OCI-LY3 (cell line): Measurements from ENCODE around the gene CLPSL2.
"Not testable (repeated sequence)": the region's sequence is repeated elsewhere in the genome, so short reads cannot be mapped to it uniquely, and the experiment has no call there.

ENCODE experiments used
- H2AFZ ChIP-seq: fragments of 200-600, 300-600 bp; shearing (Covaris generic); 2 replicates; pipeline ENCODE4 v1.6.0; 2014; ENCODE audit warnings: antibody characterized with exemption, low read depth, low read length
- H3K27ac ChIP-seq: fragments of 200-600, 300-600 bp; sonication (generic); 2 replicates; pipeline ENCODE4 v1.5.1; 2014; ENCODE audit warnings: mild to moderate bottlenecking, low read length, moderate library complexity, mixed read lengths
- H3K27me3 ChIP-seq: fragments of 200-600, 300-600 bp; sonication (generic); 2 replicates; pipeline ENCODE4 v1.6.1; 2014; ENCODE audit warnings: low read depth, low read length, mixed read lengths
- H3K36me3 ChIP-seq: fragments of 200-600, 300-600 bp; sonication (generic); replicated peaks from 2 replicates; pipeline ENCODE3; 2014; ENCODE audit warnings: low read depth, low read length, mixed read lengths
- H3K4me1 ChIP-seq: fragments of 300-600, 200-600 bp; sonication (generic); 2 replicates; pipeline ENCODE4 v1.6.1; 2014; ENCODE audit warnings: low read length, mixed read lengths
- H3K4me2 ChIP-seq: fragments of 200-600, 300-600 bp; sonication (generic); 2 replicates; pipeline ENCODE4 v1.6.1; 2014; ENCODE audit warnings: low read length, mixed read lengths
- H3K4me3 ChIP-seq: fragments of 300-600, 200-600 bp; sonication (generic); 2 replicates; pipeline ENCODE4 v1.5.1; 2014; ENCODE audit warnings: antibody characterized with exemption, mild to moderate bottlenecking, low read length, moderate library complexity
- H3K79me2 ChIP-seq: fragments of 300-600, 200-600 bp; shearing (Covaris generic); 2 replicates; pipeline ENCODE4 v1.6.1; 2014; ENCODE audit warnings: mild to moderate bottlenecking, low read length, mixed read lengths
- H3K9ac ChIP-seq: fragments of 300-600, 200-600 bp; shearing (Covaris generic); 2 replicates; pipeline ENCODE4 v1.6.0; 2014; ENCODE audit warnings: mild to moderate bottlenecking, low read length, moderate library complexity
- H3K9me3 ChIP-seq: fragments of 200-600, 300-600 bp; shearing (Covaris generic); 2 replicates; pipeline ENCODE4 v1.6.1; 2014; ENCODE audit warnings: low read length, mixed read lengths; ENCODE audit not compliant: insufficient read depth
- H4K20me1 ChIP-seq: fragments of 200-600, 300-600 bp; sonication (generic); 2 replicates; pipeline ENCODE4 v1.6.1; 2016; ENCODE audit warnings: low read length, mixed read lengths; ENCODE audit not compliant: insufficient read depth
- CTCF ChIP-seq: fragments of 200-600, 300-600 bp; sonication (generic); IDR thresholded peaks from 2 replicates; pipeline ENCODE4 v1.5.1; 2014; ENCODE audit warnings: antibody characterized with exemption, low read length, low read depth
- EZH2phosphoT487 ChIP-seq: fragments of 200-600 bp; shearing (Covaris generic); IDR thresholded peaks from 2 replicates; pipeline ENCODE4 v1.6.1; 2018; ENCODE audit warnings: antibody characterized with exemption, mixed run types, low read depth

Gene CLPSL2

DNA sequence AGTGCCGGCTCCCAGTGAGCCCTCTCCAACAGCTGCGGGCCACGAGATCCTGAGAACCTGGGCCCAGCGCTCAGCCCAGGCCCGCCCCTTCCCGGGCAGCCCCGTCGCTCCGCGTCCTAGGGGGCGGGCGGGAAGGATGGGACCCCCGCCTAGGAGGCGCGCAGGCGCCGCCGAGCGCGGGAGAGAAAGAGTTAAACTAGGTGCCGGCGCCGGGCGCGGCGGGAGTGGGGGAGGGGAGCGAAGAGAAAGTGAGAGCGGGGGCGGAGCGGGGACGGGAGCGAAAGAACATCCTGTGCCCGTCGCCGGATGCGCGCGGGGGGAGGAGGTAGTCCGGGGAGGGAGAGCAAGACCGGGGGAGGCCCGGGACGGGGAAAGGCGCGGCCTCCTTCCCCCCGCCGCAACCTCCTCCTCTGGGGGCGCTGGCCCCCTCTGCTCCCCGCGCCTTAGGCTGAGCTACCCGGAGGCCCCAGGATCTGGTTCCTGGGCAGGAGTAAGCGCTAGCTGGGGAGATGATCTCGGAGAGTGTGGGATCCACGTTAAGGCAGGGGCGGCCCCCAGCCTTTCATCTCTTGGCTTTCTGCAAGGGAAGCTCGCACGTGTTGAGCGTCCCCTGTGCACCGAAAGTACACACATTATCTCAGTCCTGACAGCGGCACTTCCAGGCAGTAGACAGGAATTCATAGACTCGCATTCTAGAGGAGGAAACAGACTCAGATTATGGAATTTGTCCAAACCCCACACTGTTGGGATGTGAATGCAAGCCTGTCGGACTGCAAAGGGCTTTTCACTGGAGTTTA lies 44.5 kb upstream of the CLPSL2 start:
- Histone ChIP-seq H4K20me1 (no peaks in the 10 kb centered on the region), H3K36me3 (no peaks in the 10 kb centered on the region), H3K4me1 (peaks cover 63% of the 10 kb centered on the region), H2AFZ (peak overlapping the region; percentile 32), H3K9ac (peak overlapping the region; percentile 88), H3K27ac (peak overlapping the region; percentile 94), H3K27me3 (no peaks in the 10 kb centered on the region), H3K4me2 (peak overlapping the region; percentile 99), H3K4me3 (peak overlapping the region; percentile 79), H3K79me2 (peaks cover 20% of the 10 kb centered on the region), H3K9me3 (no peaks in the 10 kb centered on the region)
- TF ChIP-seq EZH2phosphoT487 (no peak), CTCF (peak; percentile 18; the same call in 1 of the 2 replicates)

DNA sequence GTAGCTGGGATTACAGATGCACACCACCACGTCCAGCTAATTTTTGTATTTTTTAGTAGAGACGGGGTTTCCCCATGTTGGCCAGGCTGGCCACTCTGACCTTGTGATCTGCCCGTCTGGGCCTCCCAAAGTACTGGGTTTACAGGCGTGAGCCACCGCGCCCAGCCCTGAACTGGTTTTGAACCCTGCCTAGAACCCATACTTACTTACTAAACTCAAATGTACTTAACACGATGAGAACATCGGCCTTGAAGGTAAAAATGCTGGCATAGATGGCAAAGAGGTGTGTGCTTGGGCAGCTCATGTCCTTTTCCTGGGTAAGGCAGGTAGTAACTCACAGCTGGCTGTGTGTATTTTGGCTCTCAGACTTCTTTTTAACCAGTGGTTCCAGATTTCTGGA lies 42.8 kb upstream of the CLPSL2 start:
- H3K9me3 ChIP-seq: no peaks in the 10 kb centered on the region
- no peaks in the 10 kb centered on the region for H4K20me1 ChIP-seq
- H3K9ac ChIP-seq: no peak overlapping the region
- no peaks in the 10 kb centered on the region for H3K36me3 ChIP-seq
- peaks cover 61% of the 10 kb centered on the region for H3K4me1 ChIP-seq
- no peak overlapping the region for H3K4me3 ChIP-seq
- H3K79me2 ChIP-seq: peaks cover 9% of the 10 kb centered on the region
- no peak for TF ChIP-seq CTCF
- no peak for TF ChIP-seq EZH2phosphoT487
- H2AFZ ChIP-seq: no peak overlapping the region
- no peak overlapping the region for H3K4me2 ChIP-seq
- H3K27me3 ChIP-seq: no peaks in the 10 kb centered on the region
- no peak overlapping the region for H3K27ac ChIP-seq

- H3K36me3 ChIP-seq, H3K27ac ChIP-seq, H3K79me2 ChIP-seq, H3K4me3 ChIP-seq, H3K27me3 ChIP-seq, H3K9me3 ChIP-seq, H2AFZ ChIP-seq, H4K20me1 ChIP-seq, H3K4me2 ChIP-seq, H3K9ac ChIP-seq: not testable (repeated sequence)
- H3K4me1 ChIP-seq: peaks cover 54% of the 10 kb centered on the region
These were observed 42.1 kb upstream of the CLPSL2 start for GRCh38 chr6:35734319-35734718.

DNA sequence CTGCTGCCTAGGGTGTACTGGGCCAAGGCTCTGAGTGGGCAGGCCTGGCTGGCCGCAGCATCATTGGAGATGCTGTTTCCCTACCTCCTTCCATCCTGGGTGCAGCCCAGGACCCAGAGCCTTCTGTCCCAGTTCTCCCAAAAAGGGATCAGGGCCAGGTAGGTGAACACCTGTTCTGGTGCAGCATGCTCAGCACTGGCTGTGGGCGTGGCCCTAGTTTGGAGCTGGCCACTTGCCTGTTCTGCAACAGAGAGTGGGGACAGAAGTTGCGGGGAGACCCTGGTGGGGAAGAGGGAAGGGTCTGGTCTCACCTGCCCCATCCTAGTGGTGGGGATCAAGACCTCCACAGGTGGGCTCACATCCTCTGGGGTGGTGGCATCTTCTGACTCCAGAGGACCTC lies 40.9 kb upstream of the CLPSL2 start:
- Histone ChIP-seq H3K27ac (no peak overlapping the region), H2AFZ (no peak overlapping the region), H3K4me3 (no peak overlapping the region), H3K9ac (no peak overlapping the region), H3K4me2 (no peak overlapping the region), H3K36me3 (no peaks in the 10 kb centered on the region), H3K4me1 (peaks cover 42% of the 10 kb centered on the region), H3K9me3 (no peaks in the 10 kb centered on the region), H3K79me2 (0 out of 2 replicates have a peak, but pooled peaks cover 6% of the 10 kb centered on the region), H3K27me3 (no peaks in the 10 kb centered on the region), H4K20me1 (no peaks in the 10 kb centered on the region)
- no peak for TF ChIP-seq CTCF
- TF ChIP-seq EZH2phosphoT487: no peak
